D721Med (cell line): ENCODE data around the gene BICC1.

Experiments used
- DNase-seq: peaks from one replicate; pipeline ENCODE4 v3.0.0; 2011; ENCODE audit warnings: low spot score; ENCODE audit not compliant: insufficient read length
- FAIRE-seq: peaks from 2 replicates; lab custom pipeline; 2011; peaks lifted over from hg19 to GRCh38; lab: Jason Lieb, UNC
- CTCF ChIP-seq: IDR thresholded peaks from 2 replicates; pipeline ENCODE4 v1.5.1; 2012; ENCODE audit warnings: mild to moderate bottlenecking, control low read depth; ENCODE audit not compliant: insufficient read depth; ENCODE audit errors: missing control alignments

The BICC1 gene

GRCh38 chr10:58660575-58661255 is 148.0 kb downstream of the BICC1 start:
- no peak for DNase-seq
- no peak for FAIRE-seq
- no peak for TF ChIP-seq CTCF

DNA sequence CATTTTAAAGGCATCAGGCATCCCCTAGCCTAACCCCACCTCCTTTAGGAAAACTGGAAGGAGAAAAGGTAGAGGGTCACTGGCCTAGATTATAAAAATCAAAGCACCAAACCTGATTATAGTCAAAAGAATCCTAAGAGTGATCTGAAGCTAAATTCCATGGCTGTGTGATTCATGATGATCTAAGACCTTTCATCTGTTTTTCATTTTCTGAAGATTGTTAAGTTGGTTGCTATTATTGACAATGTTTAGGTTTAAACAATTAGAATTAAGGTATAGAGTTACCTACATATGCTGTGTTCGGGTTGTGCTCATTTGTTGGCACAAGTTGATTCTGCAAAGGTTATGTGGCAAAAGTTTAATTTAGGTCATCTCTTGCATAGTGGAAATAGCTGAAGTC is 148.7 kb downstream of the BICC1 start:
- FAIRE-seq (no peak), DNase-seq (no peak)
- no peak for TF ChIP-seq CTCF

DNA sequence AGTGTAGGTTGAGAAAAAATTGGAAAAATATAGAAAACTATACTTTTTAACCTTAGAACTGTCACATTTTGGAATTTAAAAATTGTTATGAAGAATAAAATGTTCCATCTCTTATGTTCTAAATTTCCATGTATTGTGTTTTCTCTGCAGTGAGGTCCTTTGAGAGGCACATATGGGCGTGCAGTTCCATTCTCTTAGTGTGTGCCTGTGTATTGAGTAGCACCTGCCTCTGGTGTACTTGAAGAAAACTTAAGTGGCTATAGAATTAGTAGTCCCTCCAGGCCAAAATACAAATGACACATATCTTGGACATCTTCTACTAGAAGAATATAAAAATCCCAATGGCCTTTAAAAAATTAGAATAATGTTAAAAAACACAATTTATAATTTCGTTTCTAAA is 149.2 kb downstream of the BICC1 start:
- FAIRE-seq, result no peak
- DNase-seq, result no peak

GRCh38 chr10:58662314-58662713 is 149.6 kb downstream of the BICC1 start:
- FAIRE-seq (no peak), DNase-seq (no peak)
- no peak for TF ChIP-seq CTCF

More for the DNA sequence above, 149.2 kb downstream of the BICC1 start:
- no peak for TF ChIP-seq CTCF

DNA sequence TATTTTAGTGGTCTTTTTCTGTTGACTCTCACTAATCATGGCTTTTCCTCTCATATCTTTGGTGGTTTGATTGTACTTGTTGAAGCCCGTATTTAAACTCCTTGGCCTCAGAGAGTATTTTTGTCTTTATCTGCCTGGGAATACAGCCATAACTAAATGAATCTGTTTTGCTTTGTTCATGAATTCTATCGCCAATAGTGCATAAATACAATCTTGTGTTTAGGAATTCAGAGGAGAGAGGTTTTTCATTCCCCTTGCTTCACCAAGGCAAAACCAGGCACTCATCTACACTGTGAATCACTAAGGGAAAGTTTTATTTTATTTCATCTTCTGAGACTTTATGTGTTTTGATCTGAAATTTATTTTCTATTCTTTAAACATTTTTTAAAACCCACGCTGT is 152.7 kb downstream of the BICC1 start:
- no peak for FAIRE-seq
- DNase-seq, result no peak
- no peak for TF ChIP-seq CTCF

DNA sequence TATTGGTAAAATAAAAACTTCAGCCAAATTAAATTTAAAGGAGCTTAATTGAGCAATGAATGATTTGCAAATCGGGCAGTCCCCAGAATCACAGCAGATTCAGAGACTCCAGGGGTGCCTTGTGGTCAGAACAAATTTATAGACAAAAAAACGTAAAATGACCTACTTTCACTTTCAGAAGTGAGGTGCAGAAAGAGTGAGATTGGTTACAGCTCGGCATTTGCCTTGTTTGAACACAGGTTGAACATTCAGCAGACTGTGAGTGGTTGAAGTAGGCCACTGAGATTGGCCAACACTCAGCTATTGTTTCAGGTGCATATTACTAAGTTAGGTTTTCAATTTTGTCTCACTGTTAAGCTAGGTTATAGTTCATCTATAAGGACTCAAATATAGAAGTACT is 153.4 kb downstream of the BICC1 start:
- no peak for TF ChIP-seq CTCF
- FAIRE-seq (no peak), DNase-seq (no peak)

DNA sequence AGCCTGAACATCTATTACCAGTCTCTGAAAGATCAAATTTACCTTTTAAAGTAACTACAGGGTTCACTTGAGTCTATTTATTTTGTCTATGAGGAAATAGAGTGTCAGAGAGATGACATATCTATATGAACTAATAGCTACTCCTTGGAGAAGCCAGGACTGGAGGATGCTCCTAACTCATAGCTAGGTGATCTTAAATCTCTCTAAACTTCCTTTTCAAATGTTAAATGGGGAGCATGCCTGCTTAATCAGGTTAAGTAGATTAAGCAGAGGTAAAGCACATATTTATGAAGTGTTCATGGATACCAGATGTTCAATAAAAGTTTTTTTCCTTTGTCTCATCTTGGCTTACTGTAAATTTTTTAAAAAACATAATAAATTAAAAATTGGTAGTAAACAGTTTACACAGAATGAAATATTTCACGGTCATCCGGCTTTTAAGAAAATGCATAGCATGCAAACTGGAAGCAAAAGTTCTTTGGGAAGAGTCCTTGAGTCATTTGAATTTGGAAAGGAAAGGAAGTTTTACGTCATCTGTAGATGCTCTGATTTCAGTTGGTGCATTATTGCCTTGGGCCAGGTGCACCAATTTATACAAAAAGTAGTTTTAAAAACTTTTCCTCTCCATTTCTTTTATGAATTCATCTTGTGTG is 155.1 kb downstream of the BICC1 start:
- no peak for TF ChIP-seq CTCF
- FAIRE-seq (no peak), DNase-seq (no peak)
